GM18508 (cell line): ENCODE measurements around the gene RNF26.

Experiments used
- ATAC-seq: cut with Tn5 transposase; IDR thresholded peaks from one replicate; pipeline ENCODE4 v1.9.1; 2021; ENCODE audit warnings: moderate number of reproducible peaks; ENCODE audit not compliant: insufficient read depth, unreplicated experiment

Gene RNF26

GRCh38 chr11:119347940-119348605 is 13.7 kb downstream of the RNF26 start:
- no peak for ATAC-seq

DNA sequence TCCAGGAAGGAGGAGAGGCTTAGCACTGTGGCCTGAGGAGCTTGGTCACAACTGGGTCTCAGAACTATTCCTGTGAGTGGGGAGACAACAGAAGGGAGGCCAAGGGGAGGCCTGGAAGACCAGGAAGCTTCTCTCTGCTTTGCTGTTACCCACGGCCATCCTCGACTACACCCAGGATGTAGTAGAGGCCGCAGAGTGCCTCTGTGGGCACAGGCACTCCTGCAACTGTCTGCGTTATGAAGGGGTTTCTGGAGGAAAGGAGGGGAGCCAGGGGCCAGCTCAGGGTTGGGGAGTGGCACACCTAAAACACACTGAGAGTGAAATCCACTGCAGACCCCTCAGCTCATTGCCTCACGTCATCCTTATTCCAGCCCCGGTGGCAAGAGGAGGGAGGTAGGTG is 16.0 kb downstream of the RNF26 start:
- ATAC-seq: no peak

GRCh38 chr11:119351232-119351631 is 16.9 kb downstream of the RNF26 start:
- no peak for ATAC-seq

- no peak for ATAC-seq
Observed at GRCh38 chr11:119352857-119353260, 18.5 kb downstream of the RNF26 start.

- no peak for ATAC-seq
Observed at GRCh38 chr11:119355091-119355843, 20.9 kb downstream of the RNF26 start.

DNA sequence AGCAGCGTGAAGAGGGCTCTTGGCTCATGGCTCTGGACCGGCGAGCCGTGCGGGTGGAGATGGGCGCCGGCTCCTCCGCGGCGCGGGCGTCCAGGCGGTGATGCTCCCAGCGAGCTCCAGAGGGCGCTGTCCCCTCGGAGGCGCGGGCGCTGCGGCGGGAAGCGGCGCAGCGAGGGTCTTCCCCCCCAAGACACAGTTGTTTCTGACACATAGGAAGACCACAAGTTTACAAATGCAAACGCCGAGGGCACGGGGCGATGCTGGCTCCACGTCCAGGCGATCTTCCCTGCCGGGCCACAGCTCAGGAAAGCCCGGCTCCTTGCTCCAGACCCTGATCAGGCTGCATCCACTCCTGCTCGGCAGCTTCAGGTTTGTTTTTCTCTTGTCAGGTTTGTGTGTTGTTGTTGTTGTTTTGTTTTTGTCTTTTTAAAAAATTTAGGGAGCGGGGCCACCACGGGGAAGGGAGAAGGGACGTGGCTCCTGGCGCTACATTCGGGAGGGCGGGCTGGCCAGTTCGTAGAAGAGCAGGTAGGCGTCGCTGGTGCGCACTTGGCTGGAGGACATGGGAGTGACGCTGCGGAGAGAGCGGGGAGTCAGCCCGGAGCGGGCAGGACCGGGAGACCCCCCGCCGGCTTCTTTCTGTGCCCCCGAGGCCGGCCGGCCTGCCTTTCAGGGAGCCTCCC is 22.2 kb downstream of the RNF26 start:
- ATAC-seq: no peak

DNA sequence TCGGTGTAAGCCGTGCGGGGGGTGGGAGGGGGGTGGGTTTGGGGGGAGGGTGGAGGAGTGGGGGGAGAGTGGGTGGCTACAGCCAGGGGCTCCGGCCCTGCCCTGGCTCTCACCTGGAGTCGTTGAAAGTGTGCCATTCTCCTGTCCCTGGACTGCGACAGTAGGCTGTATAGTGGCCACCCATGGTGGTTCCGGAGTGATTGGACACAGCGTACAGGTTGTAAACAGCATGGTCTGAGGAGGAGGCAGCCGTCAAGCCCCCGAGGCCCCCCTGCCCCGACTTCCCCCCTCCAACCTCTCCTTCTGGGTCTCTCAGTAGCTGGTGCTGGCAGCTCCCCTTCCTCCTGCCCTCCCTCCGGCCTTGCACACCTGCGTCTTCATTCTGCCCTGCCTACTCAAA is 22.7 kb downstream of the RNF26 start:
- ATAC-seq: no peak

DNA sequence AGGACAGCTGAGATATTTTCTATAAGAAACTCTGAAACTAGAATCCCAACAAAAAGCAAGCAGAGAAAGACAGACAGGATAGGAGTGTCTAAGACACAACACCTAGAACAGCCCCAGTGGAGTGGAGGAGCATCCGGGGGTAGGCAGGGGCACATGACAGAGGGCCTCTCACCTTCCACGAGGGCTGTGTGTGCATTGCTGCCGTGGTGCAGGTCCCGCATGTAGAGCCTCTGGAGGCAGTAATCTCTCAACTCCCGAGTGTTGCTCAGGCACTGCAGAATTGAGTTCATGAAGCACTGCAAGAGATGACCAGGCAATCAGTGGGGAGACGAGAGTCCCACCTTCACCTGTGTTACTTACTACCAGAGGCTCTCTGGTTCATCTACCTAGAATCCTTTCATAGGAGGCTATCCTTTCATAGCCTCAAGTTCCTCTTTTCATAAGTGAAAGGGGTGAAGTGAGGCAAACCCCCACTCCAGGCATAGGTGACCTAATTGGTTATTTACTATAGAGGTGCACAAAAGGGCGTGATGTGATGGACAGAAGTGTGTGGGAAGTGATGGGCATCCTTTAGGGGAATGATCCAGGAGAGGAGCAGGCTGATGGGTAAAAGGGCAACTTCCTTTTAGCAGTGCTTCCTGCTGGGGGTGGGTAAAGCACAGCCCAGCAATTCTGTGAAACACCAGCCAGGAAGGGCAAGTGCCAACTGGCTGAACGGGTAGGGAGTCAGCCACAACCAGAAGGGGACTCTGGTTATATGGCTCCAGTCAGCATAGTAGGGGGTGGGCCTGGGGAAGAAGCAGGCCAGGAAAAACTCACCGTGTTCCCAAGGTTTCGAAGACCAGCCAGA is 25.3 kb downstream of the RNF26 start:
- no peak for ATAC-seq

GRCh38 chr11:119361056-119361787 is 26.9 kb downstream of the RNF26 start:
- ATAC-seq: no peak

DNA sequence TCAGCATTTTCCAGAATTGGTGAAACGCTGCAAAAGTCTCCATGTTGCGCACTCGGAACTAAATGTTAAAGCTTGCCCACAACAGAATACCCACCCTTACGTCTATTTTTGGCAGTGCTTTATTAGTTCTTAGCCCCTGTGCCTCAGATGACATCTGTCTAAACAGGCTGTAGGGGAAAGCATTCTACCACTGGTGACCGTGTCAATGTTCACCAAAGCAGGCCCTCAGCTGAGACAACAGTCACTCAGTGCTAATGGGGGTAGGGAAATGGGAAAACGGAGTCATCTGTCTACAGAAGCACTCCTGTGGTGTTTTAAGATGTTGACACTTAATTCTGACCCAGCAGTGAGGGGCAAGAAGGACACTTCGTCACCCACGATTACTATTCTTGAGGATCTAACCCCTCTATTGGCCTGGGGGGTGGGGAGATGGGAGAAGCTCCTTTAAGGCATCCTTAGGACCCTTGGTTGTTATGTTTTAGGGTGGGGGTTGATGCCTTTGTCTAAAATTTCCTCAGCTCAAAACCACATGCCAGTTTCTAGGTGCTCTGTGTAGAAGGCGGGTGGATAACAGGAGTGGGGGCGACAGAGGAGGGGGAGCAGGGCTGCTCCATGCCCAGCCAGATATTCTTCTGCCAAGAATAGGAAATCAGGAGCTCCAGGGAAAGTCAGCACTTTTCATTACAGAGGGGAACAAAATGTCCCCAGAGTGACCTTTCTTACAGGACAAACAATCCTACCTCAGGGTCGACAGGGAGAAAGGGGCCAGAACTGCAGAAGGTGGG is 27.8 kb downstream of the RNF26 start:
- ATAC-seq: no peak

DNA sequence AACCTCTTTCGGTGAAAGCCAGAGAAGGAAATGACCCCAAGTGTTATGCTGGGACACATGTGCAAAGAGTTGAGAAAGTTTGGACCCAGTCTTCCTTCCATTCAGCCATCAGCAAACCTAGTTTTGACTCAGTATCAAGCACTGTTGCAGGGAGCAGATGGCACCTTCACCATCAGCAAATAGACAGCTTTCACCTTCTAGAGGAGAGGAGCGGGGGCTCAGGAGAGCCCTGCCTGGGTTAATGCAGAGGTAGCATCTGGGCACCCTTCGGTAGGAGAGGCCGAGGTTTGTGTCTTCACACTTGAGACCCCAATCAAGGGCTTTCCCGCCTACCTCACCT is 28.4 kb downstream of the RNF26 start:
- no peak for ATAC-seq

DNA sequence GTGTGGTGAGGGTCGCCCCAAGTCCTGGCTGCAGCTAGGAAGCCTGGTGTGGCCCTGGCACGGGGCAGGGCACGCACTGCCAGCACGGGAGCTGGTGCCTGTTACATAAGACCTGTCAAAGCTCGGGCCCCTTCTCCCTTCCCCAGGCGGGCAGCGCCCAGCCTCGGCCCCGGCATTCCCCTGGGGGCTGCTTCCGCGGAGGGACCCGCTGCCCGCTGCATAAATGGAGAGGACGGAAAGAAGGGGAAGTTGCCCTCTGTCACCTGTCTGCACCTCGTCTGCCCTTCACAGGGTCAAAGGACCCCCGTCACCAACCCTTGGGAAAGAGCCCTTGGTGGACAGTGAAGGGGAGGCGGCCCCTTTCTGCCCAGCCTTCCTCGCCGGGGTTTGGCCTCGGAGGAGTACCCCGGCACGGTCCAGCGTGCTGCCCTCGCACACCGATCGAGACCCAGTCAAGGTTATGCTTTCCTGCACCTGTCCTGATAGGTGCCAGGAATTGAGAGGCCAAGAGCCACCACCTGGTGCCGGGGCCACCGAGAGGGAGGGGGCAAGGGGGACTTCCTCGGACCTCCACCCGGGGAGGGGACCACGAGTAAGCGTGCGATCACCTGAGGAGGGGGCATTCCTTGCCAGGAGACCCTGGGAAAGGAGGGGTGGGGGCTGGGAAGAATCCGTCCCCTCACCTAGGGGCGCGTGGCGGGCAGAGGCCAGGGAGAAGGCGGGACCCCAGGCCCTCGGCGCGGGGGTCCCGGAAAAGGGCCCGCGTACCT is 28.9 kb downstream of the RNF26 start:
- no peak for ATAC-seq

DNA sequence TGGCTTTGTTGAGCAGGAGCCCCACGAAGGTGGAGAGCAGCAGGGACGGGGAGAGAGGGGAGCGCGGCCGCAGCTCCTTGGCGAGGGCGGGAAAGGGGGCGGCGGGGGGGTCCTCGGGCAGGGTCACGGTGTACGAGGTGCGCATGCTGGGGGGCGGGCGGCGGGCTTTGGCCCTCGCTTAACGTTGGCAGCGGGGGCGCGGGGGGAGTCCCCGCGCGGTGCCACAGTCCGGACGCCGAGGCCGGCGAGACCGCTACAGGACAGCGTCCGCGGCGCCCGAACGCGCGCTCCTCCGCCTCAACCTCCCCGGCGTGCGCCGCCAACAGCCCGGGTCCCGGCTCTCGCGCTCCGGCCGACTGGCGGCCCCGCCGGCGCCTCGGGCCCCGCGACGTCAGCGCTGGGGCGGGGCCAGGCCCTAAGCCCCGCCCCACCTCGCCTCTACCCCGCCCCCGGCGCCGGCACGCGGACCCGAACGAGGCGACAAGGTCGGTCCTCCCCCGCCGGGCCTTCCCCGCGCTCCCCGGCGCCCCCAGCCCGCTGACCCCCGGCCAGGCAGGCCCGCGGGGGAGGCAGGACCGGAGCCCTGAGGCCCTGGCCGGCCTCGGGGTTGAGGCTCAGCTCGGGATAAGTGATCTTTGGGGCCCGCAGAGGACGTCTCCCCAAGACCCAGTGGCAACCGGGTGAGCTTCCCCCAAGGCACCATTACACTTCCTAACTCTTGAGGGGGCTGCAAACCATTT is 29.7 kb downstream of the RNF26 start:
- no peak for ATAC-seq

GRCh38 chr11:119365071-119365591 is 30.8 kb downstream of the RNF26 start:
- ATAC-seq: no peak

GRCh38 chr11:119366690-119367620 is 32.6 kb downstream of the RNF26 start:
- ATAC-seq: no peak

DNA sequence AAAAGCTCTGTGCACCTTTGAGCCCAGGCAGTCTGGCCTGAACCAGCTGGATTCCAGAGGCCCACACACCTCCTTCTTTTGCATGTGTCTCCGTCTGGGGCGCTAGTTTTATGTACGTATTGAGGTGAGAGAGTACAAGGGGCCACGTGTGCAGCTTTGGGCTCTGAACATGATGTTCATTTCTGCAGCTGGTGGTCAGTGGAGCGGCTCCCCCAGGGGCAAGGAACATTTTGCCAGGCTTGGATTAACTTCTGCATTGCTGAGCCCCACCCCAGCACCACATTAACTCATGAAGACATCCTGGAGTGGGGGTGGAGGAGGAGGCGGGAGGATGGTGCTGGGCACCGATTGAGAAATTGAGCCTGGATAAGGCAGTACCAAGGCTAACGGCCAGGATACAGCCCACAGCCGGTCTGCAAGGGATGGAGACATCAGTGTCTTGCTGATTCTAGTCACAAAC is 33.4 kb downstream of the RNF26 start:
- no peak for ATAC-seq
